GM12873 (cell line): ENCODE results near the gene HS1BP3.

Experiments
- CTCF ChIP-seq: IDR thresholded peaks from 2 replicates; pipeline ENCODE4 v1.5.1; 2012; ENCODE audit warnings: low read depth, mild to moderate bottlenecking, moderate library complexity, low read length, control low read depth; ENCODE audit not compliant: insufficient read depth; ENCODE audit errors: missing control alignments

The HS1BP3 gene

GRCh38 chr2:20645761-20646160 lies 5.1 kb downstream of the HS1BP3 start:
- no peak for TF ChIP-seq CTCF

DNA sequence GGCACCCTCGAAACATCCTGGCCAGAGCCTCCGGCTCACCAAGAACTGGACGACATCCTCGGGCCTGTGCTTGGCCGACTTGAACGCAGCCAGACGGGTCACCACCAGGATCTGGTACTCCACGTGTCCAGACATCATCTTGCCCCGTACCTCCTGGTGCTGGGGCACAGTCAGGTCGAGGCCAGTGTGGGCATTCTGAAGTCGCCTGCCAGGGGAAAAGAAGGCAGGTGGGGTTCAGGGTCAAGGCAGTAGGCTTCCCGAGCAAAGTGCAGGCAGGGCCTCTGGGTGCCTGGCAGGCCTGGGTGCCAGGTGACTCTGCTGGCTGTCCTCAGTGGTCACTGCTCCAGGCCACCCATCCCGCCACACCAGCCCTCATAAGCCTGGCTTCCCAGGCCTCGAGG lies 5.6 kb downstream of the HS1BP3 start:
- no peak for TF ChIP-seq CTCF

DNA sequence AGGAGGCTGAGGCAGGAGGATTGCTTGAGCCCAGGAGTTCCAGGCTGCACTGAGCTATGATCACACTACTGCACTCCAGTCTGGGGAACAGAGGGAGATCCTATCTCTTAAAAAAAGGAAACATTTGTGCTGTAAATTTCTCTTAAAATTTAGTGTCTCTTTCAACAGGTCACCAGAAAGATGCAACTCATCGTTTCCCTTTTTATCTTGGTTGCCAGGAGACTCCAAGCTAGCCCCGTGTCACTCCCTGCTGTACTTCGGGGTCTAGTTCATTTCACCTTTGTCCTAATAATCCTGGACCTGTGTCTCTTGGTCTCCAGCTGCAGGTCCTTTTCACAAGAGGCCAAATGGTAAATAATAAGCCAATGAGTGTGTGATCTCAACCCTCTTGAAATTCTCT lies 7.1 kb downstream of the HS1BP3 start:
- no peak for TF ChIP-seq CTCF

DNA sequence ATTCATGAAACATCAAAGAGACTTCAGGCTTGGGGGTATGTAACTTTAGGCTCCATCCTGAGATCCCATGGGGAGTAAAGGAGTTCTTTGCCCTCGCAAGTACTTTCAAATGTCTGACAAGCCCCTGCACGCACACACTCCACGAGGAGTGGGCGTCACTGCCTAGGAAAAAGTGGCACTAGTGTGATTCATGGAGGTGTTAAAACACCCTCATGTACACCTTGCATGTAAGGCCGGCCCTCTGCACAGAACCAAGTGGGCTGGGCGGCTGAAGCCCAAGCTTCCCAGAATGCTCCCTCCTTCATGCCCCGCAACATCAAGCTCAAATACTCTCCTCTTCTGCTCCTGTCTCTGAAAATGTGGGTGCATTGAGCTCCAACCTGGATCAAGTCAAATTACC lies 7.8 kb downstream of the HS1BP3 start:
- TF ChIP-seq CTCF, result no peak

DNA sequence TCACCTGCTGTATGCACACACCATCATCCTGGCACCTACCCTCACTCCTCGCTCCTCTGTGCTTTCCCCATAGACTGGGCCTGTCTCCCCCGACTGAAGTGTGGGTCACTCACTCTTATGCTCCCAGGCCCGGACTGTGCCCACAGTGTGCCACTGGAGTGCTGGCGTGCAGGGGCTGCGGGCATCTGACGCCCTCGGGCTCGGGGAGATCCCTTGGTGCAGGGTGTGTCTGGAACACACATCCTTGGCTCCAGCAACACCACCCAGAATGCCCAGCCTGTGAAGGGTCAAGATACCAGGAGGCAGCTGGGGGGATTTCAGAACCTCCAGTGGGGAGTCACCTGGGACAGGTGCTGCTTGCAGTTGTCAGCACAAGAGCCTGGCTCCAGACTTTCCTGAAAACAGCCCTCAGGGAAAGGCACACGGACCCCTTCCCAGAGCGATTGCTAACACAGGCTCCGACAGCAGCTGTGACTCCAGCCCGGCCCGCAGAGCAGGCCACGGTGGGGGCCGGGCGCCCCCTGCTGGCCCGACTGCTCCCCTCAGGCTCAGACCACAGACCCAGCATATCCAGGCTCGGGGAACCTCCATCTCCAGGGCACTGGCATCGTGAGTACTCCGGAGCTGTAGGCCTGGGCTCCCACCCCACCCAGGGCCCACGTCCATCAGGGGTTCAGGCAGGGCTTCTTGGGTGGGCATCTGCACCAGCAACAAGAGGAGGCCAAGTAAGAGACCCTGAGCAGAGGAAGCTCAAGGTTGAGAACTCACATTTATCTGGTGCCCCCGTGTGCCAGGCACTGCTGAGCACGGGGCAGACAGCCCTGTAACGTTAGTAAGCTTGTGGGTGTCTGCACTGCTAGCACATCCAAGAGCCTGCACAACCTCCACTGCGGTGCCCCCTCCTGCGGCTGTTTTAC lies 8.6 kb downstream of the HS1BP3 start:
- peak; percentile 97 for TF ChIP-seq CTCF

DNA sequence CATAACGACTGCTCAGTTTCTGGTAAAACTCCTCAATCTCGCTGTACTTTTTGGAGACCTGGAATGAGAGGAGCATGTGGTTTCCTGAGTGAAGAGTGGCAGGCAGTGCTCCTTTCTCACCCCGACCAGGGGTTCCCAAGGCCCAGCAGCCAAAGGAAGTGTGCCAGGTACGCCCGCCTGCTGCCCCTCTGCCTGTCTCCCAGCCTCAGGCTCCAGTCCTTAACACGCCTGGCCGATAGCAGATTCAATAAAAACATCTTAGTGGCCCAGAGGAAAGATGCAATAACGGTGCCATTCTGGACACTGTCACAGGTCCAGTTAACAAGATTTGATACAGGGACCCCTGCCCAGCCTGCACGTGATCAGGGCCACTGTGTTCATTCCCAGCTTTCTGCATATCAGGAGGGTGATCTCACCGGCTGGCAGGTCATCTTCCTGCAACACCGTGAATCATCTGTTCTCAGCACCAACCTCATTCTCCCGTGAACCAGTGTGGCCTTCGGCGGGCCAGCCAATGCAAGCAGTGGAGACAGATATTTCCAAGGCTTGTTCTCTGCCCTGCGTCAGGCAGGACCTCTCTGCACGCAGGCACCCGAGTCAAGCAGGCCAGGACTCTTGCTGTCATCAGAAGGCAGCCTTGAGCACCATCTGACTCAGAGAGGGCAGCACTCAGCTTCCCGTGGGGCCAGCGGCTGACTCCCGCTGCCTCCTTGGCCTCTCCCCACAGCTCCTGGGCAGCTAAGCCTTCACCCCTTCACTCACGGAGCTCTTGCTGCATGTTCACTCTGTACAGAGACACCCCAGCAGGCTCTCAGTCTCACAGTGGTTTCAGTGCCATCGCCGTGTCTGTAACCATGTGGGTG lies 9.5 kb downstream of the HS1BP3 start:
- TF ChIP-seq CTCF, result no peak
